Measurements from ENCODE around the gene POU2AF1. TPM values are rescaled to one million over a fixed set of nuclear protein-coding genes. Genes with fewer than 3 reads are reported as not detected.

Gene POU2AF1
- total RNA-seq, 1 donor from 2014 or later = not detected

DNA sequence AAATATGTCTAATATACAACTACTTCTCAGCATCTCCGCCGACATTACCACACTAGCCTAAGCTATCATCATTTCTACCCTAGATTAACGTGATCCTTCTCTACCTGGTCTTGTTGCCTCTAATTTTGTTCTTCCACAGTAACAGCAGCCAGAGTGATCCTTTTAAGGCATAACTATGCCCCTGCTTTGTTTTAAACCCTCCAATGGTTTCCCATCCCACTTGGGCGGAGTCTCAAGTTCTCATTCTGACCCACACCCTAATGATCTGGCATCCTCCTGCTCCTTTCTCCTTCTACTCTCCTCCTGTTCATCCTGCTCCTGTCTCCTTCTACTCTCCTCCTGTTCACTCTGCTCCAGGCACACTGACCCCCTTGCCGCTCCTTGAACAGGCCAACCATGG is 31.9 kb upstream of the POU2AF1 start:
- TF ChIP-seq, protein P1, sequence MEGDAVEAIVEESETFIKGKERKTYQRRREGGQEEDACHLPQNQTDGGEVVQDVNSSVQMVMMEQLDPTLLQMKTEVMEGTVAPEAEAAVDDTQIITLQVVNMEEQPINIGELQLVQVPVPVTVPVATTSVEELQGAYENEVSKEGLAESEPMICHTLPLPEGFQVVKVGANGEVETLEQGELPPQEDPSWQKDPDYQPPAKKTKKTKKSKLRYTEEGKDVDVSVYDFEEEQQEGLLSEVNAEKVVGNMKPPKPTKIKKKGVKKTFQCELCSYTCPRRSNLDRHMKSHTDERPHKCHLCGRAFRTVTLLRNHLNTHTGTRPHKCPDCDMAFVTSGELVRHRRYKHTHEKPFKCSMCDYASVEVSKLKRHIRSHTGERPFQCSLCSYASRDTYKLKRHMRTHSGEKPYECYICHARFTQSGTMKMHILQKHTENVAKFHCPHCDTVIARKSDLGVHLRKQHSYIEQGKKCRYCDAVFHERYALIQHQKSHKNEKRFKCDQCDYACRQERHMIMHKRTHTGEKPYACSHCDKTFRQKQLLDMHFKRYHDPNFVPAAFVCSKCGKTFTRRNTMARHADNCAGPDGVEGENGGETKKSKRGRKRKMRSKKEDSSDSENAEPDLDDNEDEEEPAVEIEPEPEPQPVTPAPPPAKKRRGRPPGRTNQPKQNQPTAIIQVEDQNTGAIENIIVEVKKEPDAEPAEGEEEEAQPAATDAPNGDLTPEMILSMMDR (IDR thresholded peaks at IDR 0.05; ENCODE audit: partially characterized antibody, unreplicated experiment) = no peak
- H3K27ac Mint-ChIP-seq (ENCODE audit: unreplicated experiment) = no peak overlapping the region

DNA sequence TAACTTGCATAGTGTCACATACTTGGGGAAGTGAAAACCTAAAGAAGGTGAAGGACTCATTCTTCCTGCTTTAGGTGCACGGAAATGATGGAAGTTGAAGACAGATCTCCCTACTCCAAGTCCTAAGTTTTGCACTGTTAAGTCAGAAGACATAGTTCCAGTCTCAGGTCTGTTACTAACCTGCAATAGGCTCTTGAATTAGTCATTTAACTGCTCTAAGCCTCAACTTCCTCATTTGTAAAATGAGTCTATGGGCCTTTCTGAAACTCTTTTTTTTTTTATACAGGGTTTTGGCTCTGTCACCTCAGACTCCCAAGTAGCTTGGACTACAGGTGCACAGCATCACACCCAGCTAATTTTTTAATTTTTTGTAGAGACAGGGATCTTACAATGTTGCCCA is 30.8 kb upstream of the POU2AF1 start:
- H3K9me3 Mint-ChIP-seq (ENCODE audit: unreplicated experiment) = no peaks in the 10 kb centered on the region
- no peaks in the 10 kb centered on the region for H3K4me1 Mint-ChIP-seq (ENCODE audit: low read depth, unreplicated experiment)
- H3K4me3 Mint-ChIP-seq (ENCODE audit: unreplicated experiment) = no peak overlapping the region
- no peak overlapping the region for H3K27ac Mint-ChIP-seq (ENCODE audit: unreplicated experiment)
- DNase-seq = no peak
- H3K27me3 Mint-ChIP-seq (ENCODE audit: unreplicated experiment) = no peaks in the 10 kb centered on the region
- peaks cover 5% of the 10 kb centered on the region for H3K36me3 Mint-ChIP-seq (ENCODE audit: unreplicated experiment)
- TF ChIP-seq, protein P1 (IDR thresholded peaks at IDR 0.05; ENCODE audit: partially characterized antibody, unreplicated experiment) = no peak

More for the DNA sequence above, 31.9 kb upstream of the POU2AF1 start:
- Mint-ChIP-seq H3K4me1 (ENCODE audit: low read depth, unreplicated experiment) (no peaks in the 10 kb centered on the region), H3K4me3 (ENCODE audit: unreplicated experiment) (no peak overlapping the region), H3K27me3 (ENCODE audit: unreplicated experiment) (no peaks in the 10 kb centered on the region), H3K9me3 (ENCODE audit: unreplicated experiment) (no peaks in the 10 kb centered on the region), H3K36me3 (ENCODE audit: unreplicated experiment) (peaks cover 5% of the 10 kb centered on the region)
- no peak for DNase-seq

DNA sequence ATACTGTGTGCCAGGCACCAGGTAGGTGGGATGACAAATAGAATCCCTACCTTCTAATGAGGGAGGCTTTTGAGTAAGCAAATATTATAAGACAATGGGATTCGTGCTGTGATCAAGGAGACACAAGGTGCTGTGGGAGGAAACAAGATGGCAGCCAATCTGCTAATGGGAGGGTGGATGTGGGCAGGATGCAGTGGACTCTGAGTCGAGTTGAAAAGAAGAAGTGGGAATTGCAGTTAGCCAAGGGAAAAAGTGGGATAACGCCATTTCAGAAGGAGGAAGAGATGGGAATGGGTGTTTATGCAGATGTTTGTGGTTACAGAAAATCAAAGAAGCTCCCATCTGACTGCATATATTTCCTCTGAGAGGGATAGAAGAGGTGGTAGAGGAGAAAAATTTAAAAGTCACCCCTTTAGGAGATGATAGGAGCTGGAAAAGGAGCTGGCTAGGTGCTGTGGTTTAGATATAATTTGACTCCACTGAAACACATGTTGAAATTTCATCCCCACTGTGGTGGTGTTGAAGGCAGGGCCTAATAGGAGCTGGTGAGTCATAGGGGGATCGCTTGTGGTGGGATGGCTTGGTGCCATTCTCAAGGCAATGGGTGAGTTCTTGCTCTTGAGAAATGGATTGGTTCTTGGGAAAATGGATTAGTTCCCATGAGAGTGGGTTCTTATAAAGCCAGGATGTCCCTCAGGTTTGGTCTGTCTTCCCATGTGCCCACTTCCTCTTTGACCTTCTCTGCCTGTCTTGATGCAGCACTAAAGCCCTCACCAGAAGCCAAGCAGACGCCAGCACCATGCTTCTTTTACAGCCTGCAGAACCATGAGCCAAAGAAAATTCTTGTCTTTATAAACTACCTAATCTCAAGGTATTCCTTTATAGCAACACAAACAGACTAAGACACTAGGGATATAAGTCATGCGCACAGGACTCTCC is 30.0 kb upstream of the POU2AF1 start:
- Mint-ChIP-seq H3K4me1 (ENCODE audit: low read depth, unreplicated experiment) (no peaks in the 10 kb centered on the region), H3K27me3 (ENCODE audit: unreplicated experiment) (no peaks in the 10 kb centered on the region), H3K9me3 (ENCODE audit: unreplicated experiment) (no peaks in the 10 kb centered on the region), H3K36me3 (ENCODE audit: unreplicated experiment) (no peaks in the 10 kb centered on the region), H3K4me3 (ENCODE audit: unreplicated experiment) (no peak overlapping the region), H3K27ac (ENCODE audit: unreplicated experiment) (no peak overlapping the region)
- TF ChIP-seq, protein P1 (IDR thresholded peaks at IDR 0.05; ENCODE audit: partially characterized antibody, unreplicated experiment) = no peak
- no peak for DNase-seq

DNA sequence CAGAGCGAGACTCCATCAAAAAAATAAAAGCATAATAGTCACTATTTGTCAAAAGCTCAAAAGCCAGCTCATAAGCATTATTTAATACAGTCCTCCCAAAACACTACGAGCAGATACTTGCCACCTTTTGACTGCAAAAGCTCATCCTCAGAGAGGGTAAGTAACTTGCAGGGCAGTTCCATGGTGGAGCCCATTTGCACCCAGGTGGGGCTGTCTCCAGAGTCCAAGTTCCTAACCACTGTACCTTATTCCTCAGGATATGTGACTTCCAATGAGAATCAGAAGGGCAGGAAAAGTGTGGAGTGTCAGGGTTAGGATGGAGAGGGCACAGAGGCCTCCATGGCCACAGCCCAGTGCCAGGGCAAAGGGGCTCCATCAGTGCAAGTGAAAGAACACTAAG is 28.6 kb upstream of the POU2AF1 start:
- no peak overlapping the region for H3K27ac Mint-ChIP-seq (ENCODE audit: unreplicated experiment)
- no peaks in the 10 kb centered on the region for H3K27me3 Mint-ChIP-seq (ENCODE audit: unreplicated experiment)
- H3K36me3 Mint-ChIP-seq (ENCODE audit: unreplicated experiment) = no peaks in the 10 kb centered on the region
- H3K4me3 Mint-ChIP-seq (ENCODE audit: unreplicated experiment) = no peak overlapping the region
- TF ChIP-seq, protein P1 (IDR thresholded peaks at IDR 0.05; ENCODE audit: partially characterized antibody, unreplicated experiment) = no peak
- no peak for DNase-seq
- H3K4me1 Mint-ChIP-seq (ENCODE audit: low read depth, unreplicated experiment) = no peaks in the 10 kb centered on the region
- no peaks in the 10 kb centered on the region for H3K9me3 Mint-ChIP-seq (ENCODE audit: unreplicated experiment)

- H3K27me3 Mint-ChIP-seq (ENCODE audit: unreplicated experiment) = peaks cover 2% of the 10 kb centered on the region
- H3K4me3 Mint-ChIP-seq (ENCODE audit: unreplicated experiment) = no peak overlapping the region
- H3K36me3 Mint-ChIP-seq (ENCODE audit: unreplicated experiment) = no peaks in the 10 kb centered on the region
- H3K9me3 Mint-ChIP-seq (ENCODE audit: unreplicated experiment) = no peaks in the 10 kb centered on the region
- H3K27ac Mint-ChIP-seq (ENCODE audit: unreplicated experiment) = no peak overlapping the region
- DNase-seq = no peak
- no peaks in the 10 kb centered on the region for H3K4me1 Mint-ChIP-seq (ENCODE audit: low read depth, unreplicated experiment)
- TF ChIP-seq, protein P1 (IDR thresholded peaks at IDR 0.05; ENCODE audit: partially characterized antibody, unreplicated experiment) = no peak
These were observed 27.5 kb upstream of the POU2AF1 start for GRCh38 chr11:111406589-111406988.
